GM23338 (cell line): ENCODE results near the gene PARVA. TPM values are rescaled to one million over a fixed set of nuclear protein-coding genes. Genes with fewer than 3 reads are reported as not detected.

Source experiments
- ATAC-seq: fragments of 200-7000 bp; cut with Tn5 transposase; 3 replicates; pipeline ENCODE4 v1.9.1; 2020
- DNase-seq: peaks from one replicate; pipeline ENCODE4 v3.0.0-alpha.2; 2015; ENCODE audit warnings: low spot score
- H2AFZ ChIP-seq: fragments of 200-600 bp; sonication (generic); 2 replicates; pipeline ENCODE4 v1.8.0; 2016; ENCODE audit warnings: antibody characterized with exemption, mild to moderate bottlenecking, moderate library complexity
- H3F3A ChIP-seq: fragments of 200-600 bp; sonication (generic); replicated peaks from 2 replicates; pipeline ENCODE4 v1.8.0; 2017; ENCODE audit warnings: antibody characterized with exemption, mixed run types, low read depth
- H3K27ac ChIP-seq: fragments of 200-600 bp; sonication (generic); 2 replicates; pipeline ENCODE4 v1.6.1; 2016; ENCODE audit warnings: low read depth
- H3K27me3 ChIP-seq: fragments of 200-600 bp; sonication (generic); 2 replicates; pipeline ENCODE4 v1.8.0; 2016; ENCODE audit warnings: mild to moderate bottlenecking, mixed run types, moderate library complexity; ENCODE audit not compliant: insufficient read depth
- H3K36me3 ChIP-seq: fragments of 200-600 bp; sonication (generic); 2 replicates; pipeline ENCODE4 v1.8.0; 2016; ENCODE audit warnings: mild to moderate bottlenecking; ENCODE audit not compliant: insufficient read depth
- H3K4me1 ChIP-seq: fragments of 200-600 bp; sonication (generic); 2 replicates; pipeline ENCODE4 v1.8.0; 2016; ENCODE audit warnings: mild to moderate bottlenecking, moderate library complexity; ENCODE audit not compliant: insufficient read depth
- H3K4me2 ChIP-seq: fragments of 200-600 bp; sonication (generic); 2 replicates; pipeline ENCODE4 v1.7.1; 2017; ENCODE audit warnings: mixed run types
- H3K4me3 ChIP-seq: fragments of 200-600 bp; sonication (generic); 2 replicates; pipeline ENCODE4 v1.6.1; 2016; ENCODE audit warnings: mixed run types
- H3K79me2 ChIP-seq: fragments of 200-600 bp; sonication (generic); replicated peaks from 2 replicates; pipeline ENCODE4 v1.8.0; 2017; ENCODE audit warnings: mild to moderate bottlenecking; ENCODE audit not compliant: insufficient read depth
- H3K9me2 ChIP-seq: fragments of 200-600 bp; sonication (generic); 2 replicates; pipeline ENCODE4 v1.8.0; 2017; ENCODE audit not compliant: insufficient read depth
- H4K20me1 ChIP-seq: fragments of 200-600 bp; sonication (generic); replicated peaks from 2 replicates; pipeline ENCODE4 v1.8.0; 2017; ENCODE audit warnings: mild to moderate bottlenecking; ENCODE audit not compliant: insufficient read depth
- H3K27ac Mint-ChIP-seq: 2 replicates; pipeline ENCODE4 v1.8.0; 2020; ENCODE audit warnings: inconsistent platforms, mild to moderate bottlenecking, moderate library complexity, mixed read lengths
- H3K27me3 Mint-ChIP-seq: 3 replicates; pipeline ENCODE4 v1.8.0; 2022; ENCODE audit warnings: low read depth, mild to moderate bottlenecking, moderate library complexity, mixed read lengths, inconsistent platforms; ENCODE audit not compliant: insufficient read depth, poor library complexity
- H3K36me3 Mint-ChIP-seq: 3 replicates; pipeline ENCODE4 v1.8.0; 2021; ENCODE audit warnings: low read depth, mild to moderate bottlenecking, inconsistent platforms, moderate library complexity, mixed read lengths
- H3K4me1 Mint-ChIP-seq: 3 replicates; pipeline ENCODE4 v1.8.0; 2020; ENCODE audit warnings: mild to moderate bottlenecking, inconsistent platforms, mixed read lengths
- H3K4me3 Mint-ChIP-seq: 3 replicates; pipeline ENCODE4 v1.8.0; 2021; ENCODE audit warnings: moderate library complexity, mild to moderate bottlenecking, inconsistent platforms, mixed read lengths
- H3K9me3 Mint-ChIP-seq: 3 replicates; pipeline ENCODE4 v1.8.0; 2020; ENCODE audit warnings: moderate library complexity, mild to moderate bottlenecking, inconsistent platforms, mixed read lengths
- CREB1 ChIP-seq: fragments of 250-450 bp; sonication (Bioruptor Pico); IDR thresholded peaks from 2 replicates; pipeline ENCODE4 v1.5.0; 2020; ENCODE audit warnings: low read depth, mild to moderate bottlenecking, moderate library complexity
- CTCF ChIP-seq, 2 experiments: fragments of 200-600 bp in 1 of 2; sonication (generic) in 1 of 2; conservative IDR thresholded peaks; 2 replicates each; pipeline versions ENCODE4 v1.5.1 to v1.6.1; 2016 to 2017; ENCODE audit warnings: antibody characterized with exemption in 2 of 2, low read depth in 2 of 2, mild to moderate bottlenecking in 2 of 2, moderate library complexity in 1 of 2
- ETS1 ChIP-seq: IDR thresholded peaks from 2 replicates; pipeline ENCODE4 v1.6.1; 2016; ENCODE audit warnings: antibody characterized with exemption
- EZH2 ChIP-seq: fragments of 200-600 bp; sonication (generic); IDR thresholded peaks from one replicate; pipeline ENCODE4 v1.8.0; 2017; ENCODE audit warnings: antibody characterized with exemption, mild to moderate bottlenecking, low read depth; ENCODE audit not compliant: unreplicated experiment
- EZH2phosphoT487 ChIP-seq: fragments of 200-600 bp; sonication (generic); IDR thresholded peaks from one replicate; pipeline ENCODE4 v1.8.1; 2018; ENCODE audit warnings: antibody characterized with exemption; ENCODE audit not compliant: unreplicated experiment
- JUNB ChIP-seq: IDR thresholded peaks from one replicate; pipeline ENCODE4 v1.6.1; 2016; ENCODE audit warnings: antibody characterized with exemption; ENCODE audit not compliant: unreplicated experiment
- NANOG ChIP-seq: IDR thresholded peaks from 2 replicates; pipeline ENCODE4 v1.6.1; 2016; ENCODE audit warnings: antibody characterized with exemption, borderline replicate concordance
- REST ChIP-seq: IDR thresholded peaks from one replicate; pipeline ENCODE4 v1.6.1; 2018; ENCODE audit warnings: antibody characterized with exemption; ENCODE audit not compliant: unreplicated experiment
- ZNF114 ChIP-seq: fragments of 250-450 bp; sonication (Bioruptor Pico); IDR thresholded peaks from 2 replicates; pipeline ENCODE4 v1.5.0; 2020; ENCODE audit warnings: mild to moderate bottlenecking, moderate library complexity
- ZNF462 ChIP-seq: fragments of 250-450 bp; sonication (Bioruptor Pico); IDR thresholded peaks from 2 replicates; pipeline ENCODE4 v1.5.0; 2020; ENCODE audit warnings: mild to moderate bottlenecking, moderate library complexity
- polyA plus RNA-seq: library from polyadenylated mRNA; unstranded; fragments of >200 nt; fragmentation: Nextera tagmentation; extraction: Ambion mirVana; gene quantifications from 2 replicates; pipeline ENCODE4 v1.2.1, GENCODE V29; 2016
- total RNA-seq: library from RNA; depleted of rRNA; stranded (reverse); fragments of >200 nt; shearing (Covaris generic); gene quantifications from 2 replicates; pipeline ENCODE4 v1.2.3, GENCODE V29; 2014

The PARVA gene
- total and polyA plus RNA-seq, 2 experiments from 2014 or later = 5.8 to 6.9 TPM

- H3K9me2 ChIP-seq = no peaks in the 10 kb centered on the region; the same call in 1 of the 2 replicates
- no peak overlapping the region for H2AFZ ChIP-seq
- no peak for TF ChIP-seq CTCF (conservative IDR thresholded peaks at IDR 0.05; ENCODE audit: low read depth in 2 of 2)
- no peak for TF ChIP-seq EZH2
- no peak for TF ChIP-seq CREB1 (CRISPR knock-in tag)
- TF ChIP-seq JUNB = no peak
- no peak for TF ChIP-seq NANOG
- TF ChIP-seq ZNF462 = no peak
- TF ChIP-seq ETS1 = no peak
- no peak for TF ChIP-seq EZH2phosphoT487
- TF ChIP-seq ZNF114 (CRISPR knock-in tag) = no peak
- TF ChIP-seq REST = no peak
- no peaks in the 10 kb centered on the region for H3F3A ChIP-seq
- H3K36me3 ChIP-seq = no peaks in the 10 kb centered on the region
- Mint-ChIP-seq H3K27me3 (peaks cover 4% of the 10 kb centered on the region), H3K9me3 (no peaks in the 10 kb centered on the region), H3K4me3 (no peak overlapping the region), H3K27ac (no peak overlapping the region), H3K4me1 (no peaks in the 10 kb centered on the region; the same call in 2 of the 3 replicates), H3K36me3 (no peaks in the 10 kb centered on the region)
- H3K4me3 ChIP-seq = no peak overlapping the region
- no peak for ATAC-seq
- no peak for DNase-seq
- no peak overlapping the region for H3K4me2 ChIP-seq
- H4K20me1 ChIP-seq = no peaks in the 10 kb centered on the region
- H3K27me3 ChIP-seq = no peaks in the 10 kb centered on the region
- no peak overlapping the region for H3K27ac ChIP-seq
- H3K79me2 ChIP-seq = no peaks in the 10 kb centered on the region
- H3K4me1 ChIP-seq = no peaks in the 10 kb centered on the region
These were observed 152.4 kb downstream of the PARVA start for GRCh38 chr11:12529793-12530192.
